Stimulated activated naive B cell treated with anti-CD40 and anti-IgM and Interleukin-4, amounts not matched to agents 10 μg/mL and 1 μg/mL and 100 μg/mL, for 72 hours (primary cell): Measurements from ENCODE around the gene RHOT1.
A peak's percentile ranks its signal among the peaks of the same experiment; 100 is the strongest.
"Not testable (repeated sequence)": the region's sequence is repeated elsewhere in the genome, so short reads cannot be mapped to it uniquely, and the experiment has no call there.

Experiments used
- ATAC-seq, 2 donors: fragments of 150-1000 bp; cut with Tn5 transposase; replicated peaks; 2 replicates each; pipeline ENCODE4 v1.10.0; 2021; ENCODE audit warnings: moderate library complexity in 1 of 2
- DNase-seq: peaks from one replicate; pipeline ENCODE4 v3.0.0; 2021
- H3K27ac Mint-ChIP-seq: one replicate; pipeline ENCODE4 v1.8.0; 2022; ENCODE audit warnings: mild to moderate bottlenecking, mixed read lengths
- H3K27me3 Mint-ChIP-seq, 2 donors: one replicate each; pipeline ENCODE4 v1.8.0; 2022; ENCODE audit warnings: mixed read lengths in 2 of 2
- H3K36me3 Mint-ChIP-seq, 2 donors: one replicate each; pipeline ENCODE4 v1.8.0; 2022; ENCODE audit warnings: mixed read lengths in 2 of 2, mild to moderate bottlenecking in 1 of 2
- H3K4me1 Mint-ChIP-seq, 2 donors: one replicate each; pipeline ENCODE4 v1.8.0; 2022; ENCODE audit warnings: mixed read lengths in 2 of 2, mild to moderate bottlenecking in 1 of 2
- H3K4me3 Mint-ChIP-seq, 2 donors: one replicate each; pipeline ENCODE4 v1.8.0; 2022; ENCODE audit warnings: mild to moderate bottlenecking in 2 of 2, mixed read lengths in 2 of 2, moderate library complexity in 1 of 2
- H3K9me3 Mint-ChIP-seq, 2 donors: one replicate each; pipeline ENCODE4 v1.8.0; 2022; ENCODE audit warnings: mixed read lengths in 2 of 2, mild to moderate bottlenecking in 1 of 2

Gene RHOT1

GRCh38 chr17:32135497-32136117 is 6.7 kb upstream of the RHOT1 start:
- not testable (repeated sequence) for DNase-seq, H3K9me3 Mint-ChIP-seq, H3K36me3 Mint-ChIP-seq, H3K27me3 Mint-ChIP-seq, H3K4me3 Mint-ChIP-seq, H3K27ac Mint-ChIP-seq, ATAC-seq, H3K4me1 Mint-ChIP-seq

DNA sequence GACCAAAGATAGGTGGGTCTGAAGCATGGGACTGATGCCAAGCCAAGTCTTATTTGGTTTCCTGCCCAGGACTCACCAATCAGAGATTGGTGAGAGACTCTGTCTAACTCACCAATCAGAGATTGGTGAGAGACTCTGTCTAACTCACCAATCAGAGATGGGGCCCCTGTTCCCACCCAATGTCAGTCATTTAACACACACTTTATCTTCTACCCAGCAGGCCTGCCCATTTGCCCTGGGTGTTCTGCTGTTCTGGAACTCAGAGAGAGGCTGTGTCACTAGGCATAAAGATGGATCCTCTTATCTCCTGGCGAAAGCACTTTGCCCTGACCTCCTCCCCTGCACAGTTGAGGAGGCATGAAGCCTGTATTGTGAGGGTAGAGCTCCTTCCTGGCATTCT is 5.4 kb upstream of the RHOT1 start:
- DNase-seq, result no peak

GRCh38 chr17:32139504-32139903 is 2.8 kb upstream of the RHOT1 start:
- H3K36me3 Mint-ChIP-seq, H3K4me3 Mint-ChIP-seq, ATAC-seq, H3K9me3 Mint-ChIP-seq, H3K27me3 Mint-ChIP-seq, H3K27ac Mint-ChIP-seq, DNase-seq: not testable (repeated sequence)
- peaks cover 12 to 22% of the 10 kb centered on the region in 2 donors for H3K4me1 Mint-ChIP-seq

More for the DNA sequence above, 5.4 kb upstream of the RHOT1 start:
- Mint-ChIP-seq H3K9me3 (no peaks in the 10 kb centered on the region), H3K27ac (no peak overlapping the region), H3K36me3 (no peaks in the 10 kb centered on the region), H3K27me3 (no peaks in the 10 kb centered on the region), H3K4me1 (peaks cover 5 to 9% of the 10 kb centered on the region in 2 donors), H3K4me3 (no peak overlapping the region)
- no peak for ATAC-seq

DNA sequence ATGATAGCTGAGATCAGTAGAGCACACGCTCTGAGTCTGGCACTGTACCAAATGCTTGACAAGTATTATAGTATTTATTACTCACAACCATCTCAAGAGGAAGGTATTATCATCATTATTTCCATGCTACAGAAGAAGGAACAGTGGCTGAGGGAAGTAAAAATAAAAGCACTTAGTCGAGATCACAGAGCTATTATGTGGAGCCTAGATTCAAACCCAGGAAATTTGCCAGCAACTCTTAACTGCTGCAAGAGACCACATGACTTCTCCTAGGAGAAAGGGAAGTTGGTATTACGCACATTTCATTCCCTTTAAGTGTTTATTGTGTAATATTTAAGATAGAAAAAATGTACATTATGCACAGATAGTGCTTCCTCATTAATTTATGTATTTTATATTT is 1.0 kb upstream of the RHOT1 start:
- H3K4me1 Mint-ChIP-seq, result peaks cover 14 to 22% of the 10 kb centered on the region in 2 donors
- no peaks in the 10 kb centered on the region for H3K9me3 Mint-ChIP-seq
- H3K4me3 Mint-ChIP-seq, result peak overlapping the region; percentile 84 to 94
- no peaks in the 10 kb centered on the region for H3K36me3 Mint-ChIP-seq
- no peaks in the 10 kb centered on the region for H3K27me3 Mint-ChIP-seq
- ATAC-seq (no peak), DNase-seq (no peak)
- H3K27ac Mint-ChIP-seq, result peak overlapping the region; percentile 86

DNA sequence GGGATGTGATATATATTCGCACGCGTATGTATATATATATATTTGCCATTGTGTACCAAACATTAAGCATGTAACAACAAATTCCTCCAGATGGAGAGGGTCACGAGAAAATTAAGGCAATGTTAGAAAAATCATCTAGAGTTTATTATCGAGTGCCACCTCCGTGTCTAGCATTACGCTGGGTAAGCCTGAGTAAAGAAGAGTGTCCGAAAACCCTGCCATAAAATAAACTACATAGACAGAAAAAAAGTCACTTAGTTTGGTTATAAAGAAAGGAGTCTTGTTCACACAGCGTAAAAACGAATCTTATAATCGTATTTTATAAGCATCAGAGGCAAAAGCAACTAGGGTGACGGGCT is 644 bp upstream of the RHOT1 start:
- Mint-ChIP-seq H3K4me1 (peaks cover 14 to 22% of the 10 kb centered on the region in 2 donors), H3K9me3 (no peaks in the 10 kb centered on the region), H3K27me3 (no peaks in the 10 kb centered on the region), H3K27ac (peak overlapping the region; percentile 86), H3K36me3 (no peaks in the 10 kb centered on the region), H3K4me3 (peak overlapping the region; percentile 84 to 94)
- no peak for DNase-seq
- ATAC-seq, result no peak

DNA sequence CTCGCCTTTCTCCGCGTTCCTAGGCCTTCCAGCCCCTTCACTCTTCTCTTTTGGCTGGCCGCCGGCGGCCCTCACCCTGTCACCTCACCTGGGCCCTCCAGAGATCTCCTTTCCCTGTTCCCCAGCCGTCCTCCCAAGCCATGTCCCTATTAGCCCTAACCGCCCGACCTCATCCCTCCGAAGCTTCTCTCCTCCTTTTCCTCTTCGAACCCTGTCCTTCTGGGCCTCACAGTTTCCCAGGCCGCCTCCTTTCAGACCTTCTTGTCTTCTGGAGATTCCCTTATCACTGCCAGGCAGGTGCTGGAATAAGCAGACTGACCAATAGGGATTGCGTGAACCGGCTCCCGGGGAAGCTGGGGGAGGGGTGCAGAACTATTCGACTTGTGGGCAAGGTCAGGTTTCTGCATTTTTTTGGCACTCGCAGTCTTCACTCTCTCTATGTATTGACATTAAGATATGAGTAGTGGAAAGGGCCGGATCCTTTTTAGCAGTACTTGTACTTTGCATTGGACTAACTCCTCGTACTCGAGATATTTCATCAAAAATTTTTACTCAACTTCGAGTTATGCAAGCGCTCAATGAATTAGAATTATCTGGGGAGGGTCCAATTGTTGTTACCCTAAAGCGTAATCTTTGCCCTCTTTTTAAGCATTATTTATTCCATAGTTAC is 690 bp downstream of the RHOT1 start:
- H3K9me3 Mint-ChIP-seq, result no peaks in the 10 kb centered on the region
- peak overlapping the region; percentile 90 for H3K27ac Mint-ChIP-seq
- peaks cover 14 to 22% of the 10 kb centered on the region in 2 donors for H3K4me1 Mint-ChIP-seq
- peak overlapping the region; percentile 93 to 94 for H3K4me3 Mint-ChIP-seq
- H3K36me3 Mint-ChIP-seq, result no peaks in the 10 kb centered on the region
- DNase-seq (no peak), ATAC-seq (peak; percentile 25 to 28)
- H3K27me3 Mint-ChIP-seq, result no peaks in the 10 kb centered on the region

DNA sequence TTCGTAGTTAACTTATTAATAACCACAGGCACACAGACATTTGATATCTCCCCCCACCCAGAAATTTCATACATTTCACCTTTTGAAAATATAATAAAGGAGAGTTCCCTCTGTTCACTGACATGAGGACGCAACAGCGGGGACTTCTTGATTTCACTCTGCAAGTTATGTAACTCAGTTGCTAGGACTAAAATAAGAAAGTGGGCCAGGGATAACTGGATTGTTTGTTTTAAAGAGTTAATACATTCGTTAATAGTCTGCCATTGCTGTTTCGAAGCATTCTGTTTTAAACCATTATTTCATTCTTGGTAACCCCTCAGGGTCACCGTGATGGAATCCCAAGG is 1.2 kb downstream of the RHOT1 start:
- Mint-ChIP-seq H3K9me3 (no peaks in the 10 kb centered on the region), H3K27ac (peak overlapping the region; percentile 73), H3K4me3 (peak overlapping the region; percentile 93 to 94), H3K27me3 (no peaks in the 10 kb centered on the region), H3K4me1 (peaks cover 16 to 22% of the 10 kb centered on the region in 2 donors), H3K36me3 (no peaks in the 10 kb centered on the region)
- DNase-seq (no peak), ATAC-seq (no peak)

DNA sequence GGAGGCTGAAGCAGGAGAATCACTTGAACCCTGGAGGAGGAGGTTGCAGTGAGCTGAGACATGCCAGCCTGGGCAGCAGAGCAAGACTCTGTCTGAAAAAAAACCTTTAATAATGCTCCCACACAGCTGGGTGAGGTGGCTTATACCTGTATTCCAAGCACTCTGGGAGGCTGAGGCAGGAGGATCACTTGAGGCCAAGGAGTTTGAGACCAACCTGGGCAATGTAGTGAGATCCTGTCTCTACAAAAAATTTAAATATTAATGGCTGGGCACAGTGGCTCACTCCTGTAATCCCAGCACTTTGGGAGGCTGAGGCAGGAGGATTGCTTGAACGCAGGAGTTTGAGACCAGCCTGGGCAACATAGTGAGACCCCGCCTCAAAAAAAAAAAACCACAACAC is 2.1 kb downstream of the RHOT1 start:
- H3K27me3 Mint-ChIP-seq, DNase-seq, ATAC-seq, H3K36me3 Mint-ChIP-seq, H3K9me3 Mint-ChIP-seq, H3K27ac Mint-ChIP-seq: not testable (repeated sequence)
- H3K4me1 Mint-ChIP-seq, result peaks cover 17% of the 10 kb centered on the region in 2 donors
- peak overlapping the region in 1 of 2 donors; percentile 11 for H3K4me3 Mint-ChIP-seq

DNA sequence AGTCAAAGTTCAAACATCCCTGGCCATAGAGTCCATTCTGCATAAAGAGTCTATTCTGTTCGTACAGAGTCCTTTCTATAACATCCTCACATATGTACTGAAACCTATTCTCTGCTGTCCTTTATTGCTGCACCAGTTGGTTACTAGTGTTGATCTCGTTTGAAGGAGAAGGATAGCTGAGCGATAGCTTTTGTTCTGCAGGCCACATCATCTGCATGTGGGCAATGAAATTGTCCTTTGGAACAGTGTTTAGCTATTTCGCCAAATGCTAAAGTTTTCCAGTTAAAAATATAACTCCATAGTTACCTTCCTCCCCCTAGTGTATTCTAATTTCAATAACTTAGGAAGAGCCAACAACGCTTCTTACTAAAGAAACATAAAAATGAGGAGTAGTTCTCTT is 6.0 kb downstream of the RHOT1 start:
- ATAC-seq (no peak), DNase-seq (no peak)
- Mint-ChIP-seq H3K27me3 (no peaks in the 10 kb centered on the region), H3K9me3 (no peaks in the 10 kb centered on the region), H3K4me1 (peaks cover 18 to 25% of the 10 kb centered on the region in 2 donors), H3K36me3 (peaks cover 11 to 21% of the 10 kb centered on the region in 2 donors), H3K4me3 (no peak overlapping the region), H3K27ac (no peak overlapping the region)

GRCh38 chr17:32150358-32150757 is 8.1 kb downstream of the RHOT1 start:
- no peaks in the 10 kb centered on the region for H3K9me3 Mint-ChIP-seq

GRCh38 chr17:32152130-32152529 is 9.8 kb downstream of the RHOT1 start:
- Mint-ChIP-seq H3K27ac (no peak overlapping the region), H3K9me3 (no peaks in the 10 kb centered on the region), H3K27me3 (no peaks in the 10 kb centered on the region), H3K4me3 (no peak overlapping the region), H3K36me3 (peaks cover 22 to 33% of the 10 kb centered on the region in 2 donors), H3K4me1 (peaks cover 15 to 17% of the 10 kb centered on the region in 2 donors)
- ATAC-seq (no peak), DNase-seq (no peak)

More at GRCh38 chr17:32150358-32150757, 8.1 kb downstream of the RHOT1 start:
- ATAC-seq (no peak), DNase-seq (no peak)
- Mint-ChIP-seq H3K4me1 (peaks cover 15 to 17% of the 10 kb centered on the region in 2 donors), H3K36me3 (peaks cover 20 to 32% of the 10 kb centered on the region in 2 donors), H3K27me3 (no peaks in the 10 kb centered on the region), H3K4me3 (no peak overlapping the region), H3K27ac (peak overlapping the region; percentile 67)

- H3K36me3 Mint-ChIP-seq, result peaks cover 29 to 46% of the 10 kb centered on the region in 2 donors
Measured at GRCh38 chr17:32155896-32156295, 13.6 kb downstream of the RHOT1 start.

DNA sequence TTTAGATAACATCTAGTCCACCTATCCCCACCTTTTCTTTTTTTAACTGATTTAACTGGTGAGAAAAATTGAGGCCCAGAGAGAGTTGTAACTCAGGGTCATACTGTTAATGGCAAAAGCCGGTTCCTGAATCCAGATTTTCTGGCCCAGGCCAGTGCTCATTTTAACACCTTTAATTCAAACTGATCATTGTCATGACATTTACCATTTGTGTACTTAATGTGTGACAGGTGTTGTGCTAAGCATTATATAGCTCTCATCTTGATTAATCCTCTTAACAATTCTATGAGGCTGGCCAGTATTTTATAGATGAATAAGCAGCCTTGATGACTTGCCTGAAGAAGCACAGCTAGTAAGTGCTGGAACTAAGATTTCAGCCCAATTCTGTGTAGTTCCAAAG is 14.4 kb downstream of the RHOT1 start:
- Mint-ChIP-seq H3K9me3 (peaks cover 0 to 2% of the 10 kb centered on the region in 2 donors), H3K27me3 (no peaks in the 10 kb centered on the region), H3K4me3 (no peak overlapping the region), H3K27ac (no peak overlapping the region), H3K36me3 (peaks cover 36 to 54% of the 10 kb centered on the region in 2 donors), H3K4me1 (peaks cover 10 to 14% of the 10 kb centered on the region in 2 donors)
- no peak for DNase-seq
- ATAC-seq, result no peak

More at GRCh38 chr17:32155896-32156295, 13.6 kb downstream of the RHOT1 start:
- no peak overlapping the region for H3K4me3 Mint-ChIP-seq
- no peak for DNase-seq
- peaks cover 5 to 8% of the 10 kb centered on the region in 2 donors for H3K4me1 Mint-ChIP-seq
- H3K27me3 Mint-ChIP-seq, result no peaks in the 10 kb centered on the region
- ATAC-seq, result no peak
- H3K27ac Mint-ChIP-seq, result no peak overlapping the region
- H3K9me3 Mint-ChIP-seq, result no peaks in the 10 kb centered on the region

DNA sequence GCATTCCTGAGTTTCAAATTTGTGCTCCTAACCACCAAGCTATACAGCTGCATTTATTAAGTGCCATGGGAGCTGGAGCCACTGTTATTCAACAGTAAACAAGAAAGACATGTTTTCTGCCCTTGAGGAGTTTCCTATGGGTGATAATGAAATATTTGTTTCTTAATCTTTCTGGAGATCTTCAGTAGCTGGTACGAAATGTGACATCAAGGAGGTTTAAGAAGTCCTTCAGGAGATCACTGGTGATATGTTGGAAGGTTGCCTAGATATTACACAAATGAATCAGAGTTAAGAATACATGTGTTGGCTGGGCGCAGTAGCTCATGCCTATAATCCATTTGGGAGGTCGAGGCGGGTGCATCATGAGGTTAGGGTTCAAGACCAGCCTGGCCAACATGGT is 14.9 kb downstream of the RHOT1 start:
- peaks cover 0 to 4% of the 10 kb centered on the region in 2 donors for H3K9me3 Mint-ChIP-seq
- H3K27ac Mint-ChIP-seq, result no peak overlapping the region
- no peak for DNase-seq
- H3K27me3 Mint-ChIP-seq, result no peaks in the 10 kb centered on the region
- H3K36me3 Mint-ChIP-seq, result peaks cover 37 to 54% of the 10 kb centered on the region in 2 donors
- H3K4me3 Mint-ChIP-seq, result no peak overlapping the region
- H3K4me1 Mint-ChIP-seq, result peaks cover 12 to 14% of the 10 kb centered on the region in 2 donors
- no peak for ATAC-seq
